Measurements from ENCODE around the gene CHRM5.
"Not testable (repeated sequence)": the region's sequence is repeated elsewhere in the genome, so short reads cannot be mapped to it uniquely, and the experiment has no call there.

- not testable (repeated sequence) for TF ChIP-seq CTCF (conservative IDR thresholded peaks at IDR 0.05); ZFX (IDR thresholded peaks at IDR 0.05)
Measured at GRCh38 chr15:34050385-34050784, 82.1 kb downstream of the CHRM5 start.
